Measurements from ENCODE around the gene LAMTOR1.

DNA sequence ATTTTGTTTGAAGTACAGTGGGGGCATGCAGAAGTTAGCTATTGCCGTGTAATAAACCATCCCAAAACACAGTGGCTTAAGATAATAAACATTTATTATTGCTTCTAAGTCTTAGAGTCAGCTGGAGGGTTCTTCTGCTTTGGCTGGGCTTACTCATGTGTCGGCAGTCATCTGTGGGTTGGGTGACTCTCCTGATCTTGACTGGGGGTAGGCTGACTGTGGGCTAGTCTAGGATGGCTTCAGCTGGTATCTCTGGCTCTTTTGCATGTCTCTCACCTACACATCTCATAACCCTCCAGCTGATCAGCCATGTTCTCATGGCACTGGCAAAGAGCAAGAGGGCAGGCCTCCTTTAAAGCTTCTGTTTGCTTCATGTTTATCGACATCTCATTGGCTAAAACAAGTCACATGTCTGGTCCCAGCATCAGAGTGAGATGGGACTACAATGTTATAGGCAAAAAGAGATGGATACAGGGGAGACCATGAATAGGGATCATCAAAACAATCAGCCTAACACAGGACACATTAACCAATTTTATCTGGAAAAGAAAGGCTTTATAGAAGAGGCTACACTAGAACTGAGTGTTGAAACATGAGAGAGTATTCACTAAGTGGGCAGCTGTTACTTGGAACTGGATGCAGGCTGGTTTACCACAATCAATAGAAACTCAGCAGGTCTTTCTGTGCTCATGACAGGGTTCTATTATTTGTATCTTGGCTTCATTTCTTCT lies 17.3 kb downstream of the LAMTOR1 start:
- TF ChIP-seq POLR2A (IDR thresholded peaks at IDR 0.05) (no peak), POLR2AphosphoS5 (IDR thresholded peaks at IDR 0.05) (no peak)
- TF ChIP-seq, protein P1, sequence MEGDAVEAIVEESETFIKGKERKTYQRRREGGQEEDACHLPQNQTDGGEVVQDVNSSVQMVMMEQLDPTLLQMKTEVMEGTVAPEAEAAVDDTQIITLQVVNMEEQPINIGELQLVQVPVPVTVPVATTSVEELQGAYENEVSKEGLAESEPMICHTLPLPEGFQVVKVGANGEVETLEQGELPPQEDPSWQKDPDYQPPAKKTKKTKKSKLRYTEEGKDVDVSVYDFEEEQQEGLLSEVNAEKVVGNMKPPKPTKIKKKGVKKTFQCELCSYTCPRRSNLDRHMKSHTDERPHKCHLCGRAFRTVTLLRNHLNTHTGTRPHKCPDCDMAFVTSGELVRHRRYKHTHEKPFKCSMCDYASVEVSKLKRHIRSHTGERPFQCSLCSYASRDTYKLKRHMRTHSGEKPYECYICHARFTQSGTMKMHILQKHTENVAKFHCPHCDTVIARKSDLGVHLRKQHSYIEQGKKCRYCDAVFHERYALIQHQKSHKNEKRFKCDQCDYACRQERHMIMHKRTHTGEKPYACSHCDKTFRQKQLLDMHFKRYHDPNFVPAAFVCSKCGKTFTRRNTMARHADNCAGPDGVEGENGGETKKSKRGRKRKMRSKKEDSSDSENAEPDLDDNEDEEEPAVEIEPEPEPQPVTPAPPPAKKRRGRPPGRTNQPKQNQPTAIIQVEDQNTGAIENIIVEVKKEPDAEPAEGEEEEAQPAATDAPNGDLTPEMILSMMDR (IDR thresholded peaks at IDR 0.05 in 8 of 11, conservative IDR thresholded peaks at IDR 0.05 in 3 of 11) = no peak

Measured in spleen (tissue), 7 donors.